ENCODE measurements around the gene TMEM59.
A peak's percentile ranks its signal among the peaks of the same experiment; 100 is the strongest.
"Not testable (repeated sequence)": the region's sequence is repeated elsewhere in the genome, so short reads cannot be mapped to it uniquely, and the experiment has no call there.

TMEM59 gene

GRCh38 chr1:54052934-54053744 is at the start of gene TMEM59, which contains the start of gene TCEANC2:
Gene TMEM59 (minus strand): TSS chr1:54053204. CDS start chr1:54053188, 16 bp downstream.
Gene TCEANC2 (plus strand): TSS chr1:54053608. CDS start chr1:54054423, 815 bp downstream.
- DNase-seq (ENCODE audit: low read depth, low spot score), result peak; percentile 97

- DNase-seq (ENCODE audit: low read depth, low spot score), result no peak
These were observed 47.5 kb upstream of the TMEM59 start for GRCh38 chr1:54100500-54100899.

- no peak for DNase-seq (ENCODE audit: low read depth, low spot score)
These were observed 46.1 kb upstream of the TMEM59 start for GRCh38 chr1:54099061-54099610.

GRCh38 chr1:54096877-54097240 is 43.9 kb upstream of the TMEM59 start:
- no peak for DNase-seq (ENCODE audit: low read depth, low spot score)

- DNase-seq (ENCODE audit: low read depth, low spot score), result no peak
These were observed 43.3 kb upstream of the TMEM59 start for GRCh38 chr1:54096227-54096876.

GRCh38 chr1:54095546-54096226 is 42.7 kb upstream of the TMEM59 start:
- no peak for DNase-seq (ENCODE audit: low read depth, low spot score)

GRCh38 chr1:54094730-54095105 is 41.7 kb upstream of the TMEM59 start:
- not testable (repeated sequence) for DNase-seq (ENCODE audit: low read depth, low spot score)

GRCh38 chr1:54094001-54094729 is 41.2 kb upstream of the TMEM59 start:
- no peak for DNase-seq (ENCODE audit: low read depth, low spot score)

- DNase-seq (ENCODE audit: low read depth, low spot score), result no peak
These were observed 38.7 kb upstream of the TMEM59 start for GRCh38 chr1:54091666-54092065.

- no peak for DNase-seq (ENCODE audit: low read depth, low spot score)
These were observed 35.4 kb upstream of the TMEM59 start for GRCh38 chr1:54088385-54088784.

- DNase-seq (ENCODE audit: low read depth, low spot score), result no peak
These were observed 33.8 kb upstream of the TMEM59 start for GRCh38 chr1:54086754-54087153.

- DNase-seq (ENCODE audit: low read depth, low spot score), result no peak
These were observed 31.8 kb upstream of the TMEM59 start for GRCh38 chr1:54084794-54085193.

GRCh38 chr1:54081306-54082270 is 28.6 kb upstream of the TMEM59 start:
- peak; percentile 21 for DNase-seq (ENCODE audit: low read depth, low spot score)

- no peak for DNase-seq (ENCODE audit: low read depth, low spot score)
These were observed 27.6 kb upstream of the TMEM59 start for GRCh38 chr1:54080598-54081049.

GRCh38 chr1:54077359-54077758 is 24.4 kb upstream of the TMEM59 start:
- no peak for DNase-seq (ENCODE audit: low read depth, low spot score)

GRCh38 chr1:54070171-54070837 is 17.3 kb upstream of the TMEM59 start:
- DNase-seq (ENCODE audit: low read depth, low spot score), result no peak

GRCh38 chr1:54069791-54070170 is 16.8 kb upstream of the TMEM59 start:
- no peak for DNase-seq (ENCODE audit: low read depth, low spot score)

GRCh38 chr1:54064299-54064698 is 11.3 kb upstream of the TMEM59 start:
- no peak for DNase-seq (ENCODE audit: low read depth, low spot score)

GRCh38 chr1:54054438-54054749 is 1.4 kb upstream of the TMEM59 start:
- DNase-seq (ENCODE audit: low read depth, low spot score), result no peak

Data from activated CD4-positive, CD25-positive, alpha-beta regulatory T cell treated with anti-CD3 and anti-CD28 coated beads, Interleukin-2, amount 50 U/mL, for 16 hours (primary cell).